Naive B cell (primary cell): Measurements from ENCODE around the gene NXF1. TPM values are rescaled to one million over a fixed set of nuclear protein-coding genes. Genes with fewer than 3 reads are reported as not detected.

Experiments
- ATAC-seq, 2 donors: fragments of 150-1000 bp; cut with Tn5 transposase; 2 replicates each; pipeline ENCODE4 v1.10.0; 2021; ENCODE audit warnings: low read depth in 2 of 2, mild to moderate bottlenecking in 2 of 2, moderate library complexity in 2 of 2
- DNase-seq: peaks from one replicate; pipeline ENCODE4 v3.0.0; 2022
- H3K27ac Mint-ChIP-seq, 6 donors: one replicate each; pipeline ENCODE4 v1.8.0; 2020 to 2022; ENCODE audit warnings: mild to moderate bottlenecking in 6 of 6, mixed read lengths in 6 of 6, moderate library complexity in 5 of 6, inconsistent platforms in 2 of 6
- H3K27me3 Mint-ChIP-seq, 3 donors: one replicate each; pipeline ENCODE4 v1.8.0; 2021 to 2022; ENCODE audit warnings: mixed read lengths in 3 of 3, mild to moderate bottlenecking in 1 of 3
- H3K36me3 Mint-ChIP-seq, 2 donors: one replicate each; pipeline ENCODE4 v1.8.0; 2020 to 2022; ENCODE audit warnings: mixed read lengths in 2 of 2, inconsistent platforms in 1 of 2, mild to moderate bottlenecking in 1 of 2
- H3K4me1 Mint-ChIP-seq, 3 donors: one replicate each; pipeline ENCODE4 v1.8.0; 2020 to 2022; ENCODE audit warnings: mixed read lengths in 3 of 3, inconsistent platforms in 1 of 3, mild to moderate bottlenecking in 1 of 3, moderate library complexity in 1 of 3
- H3K4me3 Mint-ChIP-seq, 8 donors: one replicate each; pipeline ENCODE4 v1.8.0; 2020 to 2022; ENCODE audit warnings: mild to moderate bottlenecking in 8 of 8, mixed read lengths in 8 of 8, moderate library complexity in 8 of 8, inconsistent platforms in 2 of 8
- H3K9me3 Mint-ChIP-seq, 7 donors: one replicate each; pipeline ENCODE4 v1.8.0; 2020 to 2022; ENCODE audit warnings: mixed read lengths in 7 of 7, mild to moderate bottlenecking in 5 of 7, inconsistent platforms in 2 of 7, moderate library complexity in 1 of 7
- polyA plus RNA-seq, 6 donors: library from polyadenylated mRNA; unstranded; fragments of 300-500 nt; fragmentation: Illumina TruSeq; gene quantifications; one replicate each; pipeline ENCODE4 v1.2.3, GENCODE V29; 2021; ENCODE audit warnings: low read depth in 6 of 6

NXF1 gene
- polyA plus RNA-seq, 6 donors from 2014 or later, result 60.9 to 121 (median 90.6) TPM

GRCh38 chr11:62817129-62817528, 11.9 kb upstream of the NXF1 start:
- no peak for DNase-seq
- peaks cover 0 to 8% of the 10 kb centered on the region in 2 donors for H3K36me3 Mint-ChIP-seq
- H3K4me3 Mint-ChIP-seq, result peak overlapping the region in 1 of 8 donors; percentile 15
- H3K27me3 Mint-ChIP-seq, result no peaks in the 10 kb centered on the region
- no peaks in the 10 kb centered on the region for H3K9me3 Mint-ChIP-seq
- peaks cover 0 to 4% (median 0%) of the 10 kb centered on the region in 3 donors for H3K4me1 Mint-ChIP-seq
- peak overlapping the region in 2 of 6 donors; percentile 58 to 78 for H3K27ac Mint-ChIP-seq
- no peak for ATAC-seq

GRCh38 chr11:62816557-62816956, 11.3 kb upstream of the NXF1 start:
- Mint-ChIP-seq H3K27me3 (no peaks in the 10 kb centered on the region), H3K27ac (peak overlapping the region in 4 of 6 donors; percentile 27 to 58 (median 32)), H3K9me3 (no peaks in the 10 kb centered on the region), H3K4me1 (peaks cover 0 to 7% (median 0%) of the 10 kb centered on the region in 3 donors), H3K4me3 (no peak overlapping the region), H3K36me3 (peaks cover 0 to 7% of the 10 kb centered on the region in 2 donors)
- no peak for DNase-seq
- ATAC-seq, result no peak

GRCh38 chr11:62811659-62812058, 6.4 kb upstream of the NXF1 start:
- Mint-ChIP-seq H3K27me3 (no peaks in the 10 kb centered on the region), H3K27ac (peak overlapping the region in 2 of 6 donors; percentile 32 to 34), H3K4me1 (peaks cover 0 to 10% (median 3%) of the 10 kb centered on the region in 3 donors), H3K4me3 (peak overlapping the region in 2 of 8 donors; percentile 37 to 54), H3K36me3 (no peaks in the 10 kb centered on the region), H3K9me3 (no peaks in the 10 kb centered on the region)
- DNase-seq, result no peak
- ATAC-seq, result no peak

GRCh38 chr11:62810748-62811147, 5.5 kb upstream of the NXF1 start:
- peak overlapping the region in 2 of 8 donors; percentile 54 to 57 for H3K4me3 Mint-ChIP-seq
- no peaks in the 10 kb centered on the region for H3K27me3 Mint-ChIP-seq
- no peak for DNase-seq
- peak overlapping the region in 3 of 6 donors; percentile 3 to 87 (median 34) for H3K27ac Mint-ChIP-seq
- H3K36me3 Mint-ChIP-seq, result no peaks in the 10 kb centered on the region
- H3K4me1 Mint-ChIP-seq, result peaks cover 0 to 13% (median 10%) of the 10 kb centered on the region in 3 donors
- ATAC-seq, result no peak
- no peaks in the 10 kb centered on the region for H3K9me3 Mint-ChIP-seq

GRCh38 chr11:62806611-62807121, 1.4 kb upstream of the NXF1 start:
- Mint-ChIP-seq H3K9me3 (peaks cover 0 to 2% (median 0%) of the 10 kb centered on the region in 7 donors), H3K4me3 (peak overlapping the region; percentile 26 to 100 (median 70)), H3K36me3 (peaks cover 0 to 5% of the 10 kb centered on the region in 2 donors), H3K27me3 (no peaks in the 10 kb centered on the region), H3K4me1 (peaks cover 17 to 30% (median 29%) of the 10 kb centered on the region in 3 donors), H3K27ac (peak overlapping the region in 1 of 6 donors; percentile 96)
- DNase-seq (no peak), ATAC-seq (no peak)

GRCh38 chr11:62805961-62806441, 761 bp upstream of the NXF1 start:
- peaks cover 0 to 9% of the 10 kb centered on the region in 2 donors for H3K36me3 Mint-ChIP-seq
- H3K4me1 Mint-ChIP-seq, result peaks cover 17 to 31% (median 23%) of the 10 kb centered on the region in 3 donors
- DNase-seq (no peak), ATAC-seq (no peak)
- peak overlapping the region; percentile 89 to 100 (median 98) for H3K4me3 Mint-ChIP-seq
- H3K9me3 Mint-ChIP-seq, result peaks cover 0 to 2% (median 0%) of the 10 kb centered on the region in 7 donors
- no peaks in the 10 kb centered on the region for H3K27me3 Mint-ChIP-seq
- H3K27ac Mint-ChIP-seq, result peak overlapping the region in 4 of 6 donors; percentile 11 to 98 (median 74)

GRCh38 chr11:62804310-62805075, 747 bp downstream of the NXF1 start:
- Mint-ChIP-seq H3K4me3 (peak overlapping the region; percentile 89 to 100 (median 98)), H3K4me1 (peaks cover 21 to 34% (median 24%) of the 10 kb centered on the region in 3 donors), H3K27me3 (no peaks in the 10 kb centered on the region), H3K27ac (peak overlapping the region; percentile 87 to 98 (median 94)), H3K9me3 (peaks cover 0 to 2% (median 0%) of the 10 kb centered on the region in 7 donors), H3K36me3 (peaks cover 4 to 17% of the 10 kb centered on the region in 2 donors)
- DNase-seq (no peak), ATAC-seq (peak; percentile 6 to 8)

- no peak for DNase-seq
- peaks cover 26 to 30% (median 26%) of the 10 kb centered on the region in 3 donors for H3K4me1 Mint-ChIP-seq
- H3K27me3 Mint-ChIP-seq, result no peaks in the 10 kb centered on the region
- H3K4me3 Mint-ChIP-seq, result peak overlapping the region in 2 of 8 donors; percentile 57 to 59
- H3K36me3 Mint-ChIP-seq, result peaks cover 10 to 29% of the 10 kb centered on the region in 2 donors
- no peak for ATAC-seq
- peaks cover 0 to 2% (median 0%) of the 10 kb centered on the region in 7 donors for H3K9me3 Mint-ChIP-seq
- peak overlapping the region in 1 of 6 donors; percentile 39 for H3K27ac Mint-ChIP-seq
Observed at GRCh38 chr11:62801071-62801470, 4.2 kb downstream of the NXF1 start.

- Mint-ChIP-seq H3K27me3 (no peaks in the 10 kb centered on the region), H3K36me3 (peaks cover 13 to 37% of the 10 kb centered on the region in 2 donors), H3K27ac (peak overlapping the region in 1 of 6 donors; percentile 15), H3K4me3 (peak overlapping the region in 1 of 8 donors; percentile 57), H3K4me1 (peaks cover 14 to 20% (median 18%) of the 10 kb centered on the region in 3 donors), H3K9me3 (no peaks in the 10 kb centered on the region)
- ATAC-seq (no peak), DNase-seq (no peak)
Observed at GRCh38 chr11:62799486-62799885, 5.8 kb downstream of the NXF1 start.

GRCh38 chr11:62796281-62796680, 9.0 kb downstream of the NXF1 start:
- Mint-ChIP-seq H3K36me3 (peaks cover 13 to 33% of the 10 kb centered on the region in 2 donors), H3K9me3 (no peaks in the 10 kb centered on the region)

GRCh38 chr11:62794201-62794775, 11.0 kb downstream of the NXF1 start:
- Mint-ChIP-seq H3K27ac (peak overlapping the region in 1 of 6 donors; percentile 48), H3K36me3 (peaks cover 9 to 24% of the 10 kb centered on the region in 2 donors), H3K4me3 (peak overlapping the region in 2 of 8 donors; percentile 34 to 48), H3K9me3 (no peaks in the 10 kb centered on the region), H3K4me1 (peaks cover 28 to 45% (median 30%) of the 10 kb centered on the region in 3 donors), H3K27me3 (no peaks in the 10 kb centered on the region)
- no peak for DNase-seq
- no peak for ATAC-seq

More at GRCh38 chr11:62796281-62796680, 9.0 kb downstream of the NXF1 start:
- H3K4me3 Mint-ChIP-seq, result peak overlapping the region in 1 of 8 donors; percentile 36
- DNase-seq (no peak), ATAC-seq (no peak)
- H3K4me1 Mint-ChIP-seq, result peaks cover 13 to 30% (median 17%) of the 10 kb centered on the region in 3 donors
- H3K27me3 Mint-ChIP-seq, result no peaks in the 10 kb centered on the region
- peak overlapping the region in 2 of 6 donors; percentile 23 to 74 for H3K27ac Mint-ChIP-seq

GRCh38 chr11:62792202-62792575, 13.1 kb downstream of the NXF1 start:
- H3K9me3 Mint-ChIP-seq, result no peaks in the 10 kb centered on the region
- no peaks in the 10 kb centered on the region for H3K27me3 Mint-ChIP-seq
- H3K4me1 Mint-ChIP-seq, result peaks cover 30 to 48% (median 47%) of the 10 kb centered on the region in 3 donors
- ATAC-seq, result no peak
- peak overlapping the region; percentile 76 to 97 (median 90) for H3K27ac Mint-ChIP-seq
- H3K4me3 Mint-ChIP-seq, result peak overlapping the region; percentile 84 to 97 (median 92)
- H3K36me3 Mint-ChIP-seq, result peaks cover 5 to 16% of the 10 kb centered on the region in 2 donors
- DNase-seq, result no peak
